ENCODE measurements around the gene CRMP1. TPM values are rescaled to one million over a fixed set of nuclear protein-coding genes. Genes with fewer than 3 reads are reported as not detected.
"Not testable (repeated sequence)": the region's sequence is repeated elsewhere in the genome, so short reads cannot be mapped to it uniquely, and the experiment has no call there.

CRMP1 gene
- total RNA-seq, 1 experiment from 2014 or later, result 106 TPM

GRCh38 chr4:5816101-5816500 is 76.8 kb downstream of the CRMP1 start:
- H3K27me3 ChIP-seq (ENCODE audit: control insufficient read depth, insufficient read depth, low read length), result no peaks in the 10 kb centered on the region
- H3K4me3 ChIP-seq (ENCODE audit: insufficient read depth, low read depth, low read length), result no peak overlapping the region
- peaks cover 8% of the 10 kb centered on the region for H3K36me3 ChIP-seq (replicated peaks; ENCODE audit: control insufficient read depth, insufficient read depth, low read length)
- DNase-seq, result no peak

- H3K36me3 ChIP-seq (replicated peaks; ENCODE audit: control insufficient read depth, insufficient read depth, low read length), result peaks cover 7% of the 10 kb centered on the region
- H3K27me3 ChIP-seq (ENCODE audit: control insufficient read depth, insufficient read depth, low read length), result no peaks in the 10 kb centered on the region
- H3K4me3 ChIP-seq (ENCODE audit: insufficient read depth, low read depth, low read length), result no peak overlapping the region
- DNase-seq, result no peak
These were observed 77.2 kb downstream of the CRMP1 start for GRCh38 chr4:5815641-5816040.

GRCh38 chr4:5814421-5814820 is 78.5 kb downstream of the CRMP1 start:
- no peaks in the 10 kb centered on the region for H3K27me3 ChIP-seq (ENCODE audit: control insufficient read depth, insufficient read depth, low read length)
- H3K4me3 ChIP-seq (ENCODE audit: insufficient read depth, low read depth, low read length), result no peak overlapping the region
- peaks cover 7% of the 10 kb centered on the region for H3K36me3 ChIP-seq (replicated peaks; ENCODE audit: control insufficient read depth, insufficient read depth, low read length)
- no peak for DNase-seq

- H3K36me3 ChIP-seq (replicated peaks; ENCODE audit: control insufficient read depth, insufficient read depth, low read length), result peaks cover 8% of the 10 kb centered on the region
- H3K4me3 ChIP-seq (ENCODE audit: insufficient read depth, low read depth, low read length), result no peak overlapping the region
- no peaks in the 10 kb centered on the region for H3K27me3 ChIP-seq (ENCODE audit: control insufficient read depth, insufficient read depth, low read length)
- DNase-seq, result no peak
These were observed 79.0 kb downstream of the CRMP1 start for GRCh38 chr4:5813882-5814255.

- H3K4me3 ChIP-seq (ENCODE audit: insufficient read depth, low read depth, low read length), result no peak overlapping the region
- H3K36me3 ChIP-seq (replicated peaks; ENCODE audit: control insufficient read depth, insufficient read depth, low read length), result peaks cover 10% of the 10 kb centered on the region
- H3K27me3 ChIP-seq (ENCODE audit: control insufficient read depth, insufficient read depth, low read length), result no peaks in the 10 kb centered on the region
- peak; percentile 82 for DNase-seq
These were observed 80.2 kb downstream of the CRMP1 start for GRCh38 chr4:5812506-5813229.

- not testable (repeated sequence) for H3K27me3 ChIP-seq (ENCODE audit: control insufficient read depth, insufficient read depth, low read length); DNase-seq; H3K4me3 ChIP-seq (ENCODE audit: insufficient read depth, low read depth, low read length)
- H3K36me3 ChIP-seq (replicated peaks; ENCODE audit: control insufficient read depth, insufficient read depth, low read length), result peaks cover 10% of the 10 kb centered on the region
These were observed 80.8 kb downstream of the CRMP1 start for GRCh38 chr4:5812057-5812456.

GRCh38 chr4:5810770-5811430 is 82.0 kb downstream of the CRMP1 start:
- Histone ChIP-seq H3K27me3 (ENCODE audit: control insufficient read depth, insufficient read depth, low read length) (no peaks in the 10 kb centered on the region), H3K4me3 (ENCODE audit: insufficient read depth, low read depth, low read length) (no peak overlapping the region), H3K36me3 (replicated peaks; ENCODE audit: control insufficient read depth, insufficient read depth, low read length) (peaks cover 10% of the 10 kb centered on the region)
- no peak for DNase-seq

- Histone ChIP-seq H3K36me3 (replicated peaks; ENCODE audit: control insufficient read depth, insufficient read depth, low read length) (peaks cover 10% of the 10 kb centered on the region), H3K27me3 (ENCODE audit: control insufficient read depth, insufficient read depth, low read length) (no peaks in the 10 kb centered on the region), H3K4me3 (ENCODE audit: insufficient read depth, low read depth, low read length) (no peak overlapping the region)
- no peak for DNase-seq
These were observed 82.7 kb downstream of the CRMP1 start for GRCh38 chr4:5810151-5810550.

- no peak overlapping the region for H3K4me3 ChIP-seq (ENCODE audit: insufficient read depth, low read depth, low read length)
- no peak for DNase-seq
- no peaks in the 10 kb centered on the region for H3K27me3 ChIP-seq (ENCODE audit: control insufficient read depth, insufficient read depth, low read length)
- H3K36me3 ChIP-seq (replicated peaks; ENCODE audit: control insufficient read depth, insufficient read depth, low read length), result peaks cover 10% of the 10 kb centered on the region
These were observed 83.6 kb downstream of the CRMP1 start for GRCh38 chr4:5809216-5809776.

- no peaks in the 10 kb centered on the region for H3K27me3 ChIP-seq (ENCODE audit: control insufficient read depth, insufficient read depth, low read length)
- H3K4me3 ChIP-seq (ENCODE audit: insufficient read depth, low read depth, low read length), result no peak overlapping the region
- peaks cover 10% of the 10 kb centered on the region for H3K36me3 ChIP-seq (replicated peaks; ENCODE audit: control insufficient read depth, insufficient read depth, low read length)
- no peak for DNase-seq
These were observed 84.7 kb downstream of the CRMP1 start for GRCh38 chr4:5808081-5808741.

GRCh38 chr4:5805270-5805669 is 87.6 kb downstream of the CRMP1 start:
- H3K36me3 ChIP-seq (replicated peaks; ENCODE audit: control insufficient read depth, insufficient read depth, low read length), result peaks cover 7% of the 10 kb centered on the region
- DNase-seq, result no peak
- H3K4me3 ChIP-seq (ENCODE audit: insufficient read depth, low read depth, low read length), result no peak overlapping the region

GRCh38 chr4:5804656-5805055 is 88.2 kb downstream of the CRMP1 start:
- Histone ChIP-seq H3K36me3 (replicated peaks; ENCODE audit: control insufficient read depth, insufficient read depth, low read length) (peaks cover 7% of the 10 kb centered on the region), H3K27me3 (ENCODE audit: control insufficient read depth, insufficient read depth, low read length) (no peaks in the 10 kb centered on the region), H3K4me3 (ENCODE audit: insufficient read depth, low read depth, low read length) (no peak overlapping the region)
- peak; percentile 74 for DNase-seq

More at GRCh38 chr4:5805270-5805669, 87.6 kb downstream of the CRMP1 start:
- H3K27me3 ChIP-seq (ENCODE audit: control insufficient read depth, insufficient read depth, low read length), result no peaks in the 10 kb centered on the region

- H3K27me3 ChIP-seq (ENCODE audit: control insufficient read depth, insufficient read depth, low read length), result no peaks in the 10 kb centered on the region
- no peak for DNase-seq
- no peaks in the 10 kb centered on the region; the same call in 1 of the 2 replicates for H3K36me3 ChIP-seq (replicated peaks; ENCODE audit: control insufficient read depth, insufficient read depth, low read length)
- no peak overlapping the region for H3K4me3 ChIP-seq (ENCODE audit: insufficient read depth, low read depth, low read length)
These were observed 90.3 kb downstream of the CRMP1 start for GRCh38 chr4:5802565-5802964.

- DNase-seq, result peak; percentile 10
- H3K4me3 ChIP-seq (ENCODE audit: insufficient read depth, low read depth, low read length), result no peak overlapping the region
- H3K36me3 ChIP-seq (replicated peaks; ENCODE audit: control insufficient read depth, insufficient read depth, low read length), result no peaks in the 10 kb centered on the region; the same call in 1 of the 2 replicates
- H3K27me3 ChIP-seq (ENCODE audit: control insufficient read depth, insufficient read depth, low read length), result no peaks in the 10 kb centered on the region
These were observed 91.2 kb downstream of the CRMP1 start for GRCh38 chr4:5801696-5802095.

GRCh38 chr4:5800496-5800895 is 92.4 kb downstream of the CRMP1 start:
- DNase-seq, result peak; percentile 6
- Histone ChIP-seq H3K4me3 (ENCODE audit: insufficient read depth, low read depth, low read length) (no peak overlapping the region), H3K36me3 (replicated peaks; ENCODE audit: control insufficient read depth, insufficient read depth, low read length) (no peaks in the 10 kb centered on the region; the same call in 1 of the 2 replicates), H3K27me3 (ENCODE audit: control insufficient read depth, insufficient read depth, low read length) (no peaks in the 10 kb centered on the region)

Data from H7 (cell line).